ENCODE results near the gene PELI1. TPM values are rescaled to one million over a fixed set of nuclear protein-coding genes. Genes with fewer than 3 reads are reported as not detected.

The PELI1 gene
- total and polyA plus RNA-seq, 2 experiments from 2014 or later, result 30.5 to 62.9 TPM

- Histone ChIP-seq H3K9me3 (ENCODE audit: low read depth) (no peaks in the 10 kb centered on the region), H4K20me1 (ENCODE audit: insufficient read depth, poor library complexity, severe bottlenecking) (no peaks in the 10 kb centered on the region), H3K4me2 (no peak overlapping the region), H2AFZ (no peak overlapping the region), H3K36me3 (replicated peaks; ENCODE audit: insufficient read depth, low read depth) (no peaks in the 10 kb centered on the region), H3K27me3 (no peaks in the 10 kb centered on the region), H3K79me2 (no peaks in the 10 kb centered on the region), H3K9me2 (replicated peaks; ENCODE audit: insufficient read depth) (no peaks in the 10 kb centered on the region), H3K4me1 (ENCODE audit: insufficient read depth) (no peaks in the 10 kb centered on the region), H3K27ac (no peak overlapping the region), H3K4me3 (no peak overlapping the region)
- TF ChIP-seq EZH2 (IDR thresholded peaks at IDR 0.05; ENCODE audit: borderline replicate concordance) (no peak), EZH2phosphoT487 (IDR thresholded peaks at IDR 0.05; ENCODE audit: low read depth, severe bottlenecking, unreplicated experiment) (no peak), CTCF (IDR thresholded peaks at IDR 0.05; ENCODE audit: poor library complexity) (no peak)
- WGBS (ENCODE audit: low lambda C conversion rate, missing lambda C conversion rate), result 94% methylated on average over 2 of the region's 2 CpGs
- DNase-seq (ENCODE audit: low spot score), result no peak
Measured at GRCh38 chr2:64045938-64046337, 98.3 kb downstream of the PELI1 start.

Other genes with a start within 250 kb of the PELI1 start
- 36.2 and 40.5 TPM in 2 replicates for gene VPS54, start 125.0 kb downstream of the PELI1 start, total RNA-seq
- gene VPS54, start 125.0 kb downstream of the PELI1 start, polyA plus RNA-seq, result 14.5 and 17.4 TPM in 2 replicates

All from hepatocyte (in vitro differentiated cells).